Ramos (cell line): ENCODE results near the gene MRPS18C.
"Not testable (repeated sequence)": the region's sequence is repeated elsewhere in the genome, so short reads cannot be mapped to it uniquely, and the experiment has no call there.

Source experiments
- in situ Hi-C: fragments of 300-500 bp; cut with MboI; formaldehyde crosslinking; loops from one replicate; pipeline ENCODE4 v1.14.3; 2022; ENCODE audit warnings: low sequenced_read_pairs; ENCODE audit not compliant: unreplicated experiment

Gene MRPS18C

DNA sequence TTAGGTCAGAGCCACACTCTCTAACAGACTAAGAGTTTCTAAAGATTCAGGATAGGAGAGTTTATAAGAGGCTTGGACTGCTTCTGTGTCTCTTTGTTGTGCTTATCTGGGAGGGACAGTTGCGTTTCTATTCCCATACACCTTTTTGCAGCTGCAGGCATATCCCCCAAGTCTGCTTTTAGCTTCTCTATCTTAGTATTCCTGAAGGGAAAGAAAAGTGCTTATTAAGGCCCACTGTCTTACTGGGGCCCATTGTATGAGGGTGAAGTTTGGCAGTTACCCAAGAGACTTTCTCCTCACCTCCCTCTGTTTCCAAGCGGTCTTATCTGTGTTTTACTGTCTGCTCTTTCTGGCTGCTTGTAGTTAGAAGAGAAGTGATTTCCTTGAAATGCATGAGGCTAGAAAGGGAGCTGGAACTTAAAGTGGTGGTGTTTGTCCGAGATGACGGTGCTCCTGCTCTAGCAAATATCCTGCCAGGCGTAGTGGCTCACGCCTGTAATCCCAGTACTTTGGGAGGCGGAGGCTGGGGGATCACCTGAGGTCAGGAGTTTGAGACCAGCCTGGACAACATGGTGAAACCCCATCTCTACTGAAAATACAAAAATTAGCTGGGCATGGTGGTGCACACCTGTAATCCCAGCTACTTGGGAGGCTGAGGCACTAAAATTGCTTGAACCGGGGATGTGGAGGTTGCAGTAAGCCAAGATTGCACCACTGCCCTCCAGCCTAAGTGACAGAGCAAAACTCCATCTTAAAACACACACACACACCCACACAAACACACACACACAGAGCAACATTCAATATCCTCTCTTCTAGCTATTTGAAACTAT, 40.4 kb downstream of the MRPS18C start:
- in situ Hi-C loops, result not testable (repeated sequence)

DNA sequence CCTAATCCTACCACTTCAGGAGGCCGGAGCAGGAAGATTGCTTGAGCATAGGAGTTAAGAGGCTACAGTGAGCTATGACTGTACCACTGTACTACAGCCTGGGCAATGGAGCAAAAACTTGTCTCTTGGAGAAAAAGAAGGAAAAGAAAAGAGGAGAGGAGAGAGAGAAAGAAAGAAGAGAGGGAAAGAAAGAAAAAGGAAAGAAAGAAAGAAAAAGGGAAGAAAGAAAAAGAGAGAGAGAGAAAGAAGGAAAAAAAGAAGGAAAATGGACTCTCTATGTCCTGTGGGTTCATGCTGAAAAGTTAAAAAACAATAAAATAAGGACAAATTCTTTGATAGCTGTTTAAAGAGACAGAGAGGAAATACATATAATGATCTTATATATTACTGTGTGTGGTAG, 42.3 kb downstream of the MRPS18C start:
- in situ Hi-C loops, result no loop called here

DNA sequence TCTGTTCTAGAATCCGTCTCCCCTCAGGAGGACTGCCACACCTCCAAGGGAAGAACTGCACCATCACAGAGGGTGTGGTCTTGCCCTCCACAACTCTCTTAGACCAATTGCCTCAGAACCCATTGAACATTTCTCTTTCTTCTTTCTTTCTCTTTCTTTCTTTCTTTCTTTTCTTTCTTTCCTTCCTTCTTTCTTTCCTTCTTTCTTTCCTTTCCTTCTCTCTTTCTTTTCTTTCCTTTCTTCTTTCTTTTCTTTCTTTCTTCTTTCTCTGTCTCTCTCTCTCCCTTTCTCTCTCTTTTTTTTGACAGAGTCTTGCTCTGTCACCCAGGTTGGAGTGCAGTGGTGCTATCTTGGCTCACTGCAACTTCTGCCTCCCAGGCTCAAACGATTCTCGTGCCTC, 45.8 kb downstream of the MRPS18C start:
- in situ Hi-C loops, result not testable (repeated sequence)

DNA sequence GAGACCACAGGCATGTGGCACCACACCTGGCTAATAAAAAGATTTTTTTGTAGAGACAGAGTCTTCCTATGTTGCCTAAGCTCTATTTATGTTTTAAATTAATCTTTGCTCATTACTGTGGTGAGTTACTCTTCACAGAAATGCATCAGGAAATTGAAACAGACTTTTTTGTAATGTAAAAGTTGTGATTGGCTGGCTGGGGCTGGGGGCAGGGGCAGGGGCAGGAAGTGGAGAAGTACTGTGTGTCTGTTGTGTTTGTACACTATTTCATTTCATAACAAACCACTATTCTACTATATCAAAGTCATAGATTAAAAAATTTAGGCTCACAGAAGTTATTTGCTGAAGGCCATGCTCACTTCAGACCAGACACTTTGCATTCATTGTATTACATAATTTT, 48.1 kb downstream of the MRPS18C start:
- in situ Hi-C loops, result no loop called here

- in situ Hi-C loops, result no loop called here
Observed at GRCh38 chr4:83504503-83504902, 48.6 kb downstream of the MRPS18C start.

- in situ Hi-C loops, result no loop called here
Observed at GRCh38 chr4:83504996-83505395, 49.1 kb downstream of the MRPS18C start.

DNA sequence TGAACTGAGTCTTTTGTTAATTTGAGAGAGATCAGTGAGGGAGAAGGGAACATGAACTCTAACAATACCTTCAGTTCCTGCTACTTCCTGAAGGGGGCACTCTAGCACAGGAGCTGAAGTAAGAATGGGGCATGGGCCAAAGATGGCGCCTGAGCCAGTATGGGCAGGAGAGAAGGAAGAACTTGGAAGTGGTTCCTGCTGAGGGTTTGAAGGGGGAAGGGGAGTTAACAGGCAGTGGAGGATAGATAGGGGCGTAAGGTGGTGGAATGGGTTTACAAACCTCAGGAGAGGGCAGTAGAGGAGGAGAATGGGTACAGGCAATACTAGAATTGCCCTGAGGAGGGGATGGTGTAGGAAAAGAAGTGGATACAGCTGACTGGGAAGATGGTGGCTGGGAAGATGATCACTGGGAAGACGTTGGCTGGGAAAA, 53.3 kb downstream of the MRPS18C start:
- in situ Hi-C loops, result not testable (repeated sequence)

DNA sequence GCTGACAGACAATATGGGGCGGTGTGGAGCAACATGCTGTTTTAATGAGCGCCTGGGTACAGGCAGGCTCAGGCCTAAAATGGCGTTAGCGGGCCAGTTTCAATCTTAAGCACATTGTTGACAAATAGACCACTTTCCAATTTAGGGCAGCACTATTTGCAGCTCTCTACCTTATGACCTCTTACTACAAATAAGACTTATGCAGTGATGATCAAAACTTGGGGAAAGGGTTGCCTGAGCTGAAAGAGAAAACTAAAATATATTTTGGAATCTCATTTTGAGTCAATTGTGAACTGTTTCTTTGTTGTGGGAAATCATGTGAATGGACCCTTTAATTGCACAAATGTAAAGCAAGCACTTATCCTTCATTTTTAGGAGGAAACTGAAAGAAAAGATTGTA, 54.6 kb downstream of the MRPS18C start:
- in situ Hi-C loops, result loop anchor here (10.0 kb wide), 1 partner anchor 124 kb away; no protein-coding TSS in a partner anchor
